Neural progenitor cell (in vitro differentiated cells): ENCODE measurements around the gene ZBTB9. TPM values are rescaled to one million over a fixed set of nuclear protein-coding genes. Genes with fewer than 3 reads are reported as not detected.
"Not testable (repeated sequence)": the region's sequence is repeated elsewhere in the genome, so short reads cannot be mapped to it uniquely, and the experiment has no call there.

Experiments
- DNase-seq: peaks from one replicate; pipeline ENCODE4 v3.0.0-alpha.2; 2016; ENCODE audit warnings: low spot score
- H2AFZ ChIP-seq: fragments of 200-600 bp; sonication (generic); replicated peaks from 2 replicates; pipeline ENCODE4 v1.6.1; 2016; ENCODE audit warnings: antibody characterized with exemption
- H3F3A ChIP-seq: fragments of 200-600 bp; sonication (generic); 2 replicates; pipeline ENCODE4 v1.6.1; 2016; ENCODE audit warnings: antibody characterized with exemption, low read depth
- H3K27ac ChIP-seq: fragments of 200-600 bp; sonication (generic); 2 replicates; pipeline ENCODE4 v1.5.1; 2016; ENCODE audit warnings: mild to moderate bottlenecking
- H3K27me3 ChIP-seq: fragments of 200-600 bp; sonication (generic); 2 replicates; pipeline ENCODE4 v1.6.1; 2016; ENCODE audit warnings: mild to moderate bottlenecking, moderate library complexity
- H3K36me3 ChIP-seq: fragments of 200-600 bp; sonication (generic); 2 replicates; pipeline ENCODE4 v1.5.1; 2016
- H3K4me1 ChIP-seq: fragments of 200-600 bp; sonication (generic); 2 replicates; pipeline ENCODE4 v1.6.1; 2016; ENCODE audit warnings: mixed run types
- H3K4me2 ChIP-seq: fragments of 200-600 bp; sonication (generic); 2 replicates; pipeline ENCODE4 v1.6.1; 2016
- H3K4me3 ChIP-seq: fragments of 200-600 bp; sonication (generic); 2 replicates; pipeline ENCODE4 v1.5.1; 2016
- H3K79me2 ChIP-seq: fragments of 200-600 bp; sonication (generic); 2 replicates; pipeline ENCODE4 v1.6.1; 2016; ENCODE audit warnings: low read depth
- H3K9ac ChIP-seq: fragments of 200-600 bp; sonication (generic); 2 replicates; pipeline ENCODE4 v1.6.1; 2016
- H3K9me3 ChIP-seq: fragments of 200-600 bp; sonication (generic); 2 replicates; pipeline ENCODE4 v1.5.1; 2016; ENCODE audit warnings: low read depth
- H4K20me1 ChIP-seq: fragments of 200-600 bp; sonication (generic); 2 replicates; pipeline ENCODE4 v1.6.1; 2016; ENCODE audit warnings: low read depth
- H3K27ac Mint-ChIP-seq: 3 replicates; pipeline ENCODE4 v1.8.0; 2021; ENCODE audit warnings: mixed read lengths
- H3K27me3 Mint-ChIP-seq: 2 replicates; pipeline ENCODE4 v1.8.0; 2022; ENCODE audit warnings: low read depth, mild to moderate bottlenecking, inconsistent platforms, moderate library complexity, mixed read lengths; ENCODE audit not compliant: insufficient read depth
- H3K36me3 Mint-ChIP-seq: 3 replicates; pipeline ENCODE4 v1.8.0; 2021; ENCODE audit warnings: mixed read lengths
- H3K4me1 Mint-ChIP-seq: 3 replicates; pipeline ENCODE4 v1.8.0; 2021; ENCODE audit warnings: mixed read lengths
- H3K4me3 Mint-ChIP-seq: 3 replicates; pipeline ENCODE4 v1.8.0; 2021; ENCODE audit warnings: mild to moderate bottlenecking, moderate library complexity, mixed read lengths
- H3K9me3 Mint-ChIP-seq: 3 replicates; pipeline ENCODE4 v1.8.0; 2020; ENCODE audit warnings: mixed read lengths
- CTCF ChIP-seq: fragments of 200-600 bp; sonication (generic); IDR thresholded peaks from 2 replicates; pipeline ENCODE4 v1.5.1; 2017; ENCODE audit warnings: antibody characterized with exemption, mild to moderate bottlenecking
- EZH2 ChIP-seq: fragments of 200-600 bp; sonication (generic); IDR thresholded peaks from 2 replicates; pipeline ENCODE4 v1.6.1; 2017; ENCODE audit warnings: antibody characterized with exemption, mild to moderate bottlenecking, moderate library complexity
- EZH2phosphoT487 ChIP-seq: fragments of 200-600 bp; sonication (generic); IDR thresholded peaks from 2 replicates; pipeline ENCODE4 v1.6.1; 2017; ENCODE audit warnings: antibody characterized with exemption
- total RNA-seq: library from RNA; depleted of rRNA; stranded (reverse); fragments of >200 nt; gene quantifications from 2 replicates; pipeline ENCODE4 v1.2.3, GENCODE V29; 2015; ENCODE audit warnings: low replicate concordance

ZBTB9 gene
- total RNA-seq, 1 donor from 2014 or later: 10.2 TPM

DNA sequence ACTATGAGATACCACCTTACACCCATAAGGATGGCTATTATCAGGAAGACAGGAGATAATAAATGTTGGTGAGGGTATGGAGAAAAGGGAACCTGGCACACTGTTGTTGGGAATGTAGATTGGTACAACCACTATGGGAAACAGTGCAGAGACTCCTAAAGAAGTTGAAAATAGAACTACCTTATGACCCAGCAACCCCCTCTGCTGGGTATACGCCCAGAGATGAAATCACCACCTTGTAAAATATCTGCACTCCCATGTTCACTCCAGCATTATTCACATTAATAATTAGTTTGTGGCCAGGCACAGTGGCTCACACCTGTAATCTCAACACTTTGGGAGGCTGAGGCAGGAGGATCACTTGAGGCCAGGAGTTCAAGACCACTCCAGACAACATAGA lies 26.8 kb downstream of the ZBTB9 start:
- Histone ChIP-seq H3K27me3 (no peaks in the 10 kb centered on the region), H3K4me2 (no peak overlapping the region), H3K36me3 (no peaks in the 10 kb centered on the region), H3K4me1 (no peaks in the 10 kb centered on the region), H3K79me2 (no peaks in the 10 kb centered on the region), H3K27ac (no peak overlapping the region), H3K4me3 (no peak overlapping the region), H3K9me3 (no peaks in the 10 kb centered on the region), H3K9ac (no peak overlapping the region), H2AFZ (no peak overlapping the region), H4K20me1 (no peaks in the 10 kb centered on the region), H3F3A (no peaks in the 10 kb centered on the region)
- TF ChIP-seq EZH2phosphoT487: no peak
- TF ChIP-seq EZH2: no peak
- TF ChIP-seq CTCF: no peak
- no peak overlapping the region for H3K4me3 Mint-ChIP-seq
- no peak overlapping the region for H3K27ac Mint-ChIP-seq
- peaks cover 3% of the 10 kb centered on the region for H3K4me1 Mint-ChIP-seq
- DNase-seq: no peak
- H3K9me3 Mint-ChIP-seq: no peaks in the 10 kb centered on the region
- no peaks in the 10 kb centered on the region for H3K36me3 Mint-ChIP-seq
- H3K27me3 Mint-ChIP-seq: no peaks in the 10 kb centered on the region

DNA sequence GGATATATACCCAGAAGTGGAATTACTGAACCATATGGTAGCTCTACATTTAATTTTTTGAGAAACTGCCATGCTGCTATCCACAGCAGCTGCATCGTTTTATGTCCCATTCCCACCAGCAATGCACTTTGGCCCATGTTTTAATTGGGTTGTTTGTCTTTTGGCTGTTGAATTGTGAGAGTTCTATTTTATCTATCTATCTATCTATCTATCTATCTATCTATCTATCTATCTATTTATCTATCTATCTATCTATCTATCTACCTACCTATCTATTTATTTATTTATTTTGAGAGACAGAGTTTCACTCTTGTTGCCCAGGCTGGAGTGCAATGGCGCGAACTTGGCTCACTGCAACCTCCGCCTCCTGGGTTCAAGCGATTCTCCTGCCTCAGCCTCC lies 28.2 kb downstream of the ZBTB9 start:
- not testable (repeated sequence) for H3K27ac Mint-ChIP-seq

DNA sequence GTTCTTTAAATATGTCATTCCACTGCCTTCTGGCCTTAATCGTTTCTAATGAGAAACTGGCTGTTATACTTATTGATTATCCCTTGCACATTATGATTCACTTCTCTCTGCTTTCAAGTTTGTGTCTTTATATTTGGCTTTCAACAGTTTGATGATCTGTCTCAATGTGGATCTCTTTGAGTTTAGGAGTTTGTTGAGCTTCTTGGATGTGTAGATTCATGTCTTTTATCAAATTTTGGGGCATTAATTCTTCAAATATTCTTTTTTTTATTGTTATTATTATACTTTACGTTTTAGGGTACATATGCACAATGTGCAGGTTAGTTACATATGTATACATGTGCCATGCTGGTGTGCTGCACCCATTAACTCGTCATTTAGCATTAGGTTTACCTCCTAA lies 29.3 kb downstream of the ZBTB9 start:
- no peak overlapping the region for H3K4me2 ChIP-seq
- H3F3A ChIP-seq: no peaks in the 10 kb centered on the region
- H2AFZ ChIP-seq: no peak overlapping the region
- H3K27me3 ChIP-seq: no peaks in the 10 kb centered on the region
- no peaks in the 10 kb centered on the region for H3K79me2 ChIP-seq
- H3K4me1 ChIP-seq: no peaks in the 10 kb centered on the region
- Mint-ChIP-seq H3K27me3 (peaks cover 3% of the 10 kb centered on the region), H3K9me3 (peaks cover 4% of the 10 kb centered on the region), H3K27ac (no peak overlapping the region), H3K36me3 (no peaks in the 10 kb centered on the region), H3K4me1 (no peaks in the 10 kb centered on the region), H3K4me3 (no peak overlapping the region)
- no peak for DNase-seq
- H3K36me3 ChIP-seq: no peaks in the 10 kb centered on the region
- H3K9me3 ChIP-seq: no peaks in the 10 kb centered on the region
- TF ChIP-seq EZH2phosphoT487: no peak
- no peak for TF ChIP-seq CTCF
- TF ChIP-seq EZH2: no peak
- no peak overlapping the region for H3K4me3 ChIP-seq
- H3K27ac ChIP-seq: no peak overlapping the region
- H3K9ac ChIP-seq: no peak overlapping the region
- H4K20me1 ChIP-seq: no peaks in the 10 kb centered on the region

More for the DNA sequence above, 28.2 kb downstream of the ZBTB9 start:
- H3K36me3 Mint-ChIP-seq, H3K9ac ChIP-seq, H3K4me1 Mint-ChIP-seq, H3K27ac ChIP-seq, H3F3A ChIP-seq, H3K4me1 ChIP-seq, H3K4me3 ChIP-seq, H3K9me3 Mint-ChIP-seq, DNase-seq, H2AFZ ChIP-seq, H3K79me2 ChIP-seq, H3K27me3 ChIP-seq, H3K4me2 ChIP-seq, H4K20me1 ChIP-seq, H3K9me3 ChIP-seq, H3K36me3 ChIP-seq, H3K27me3 Mint-ChIP-seq, H3K4me3 Mint-ChIP-seq: not testable (repeated sequence)

- not testable (repeated sequence) for H3K9ac ChIP-seq, H3F3A ChIP-seq, H3K4me1 Mint-ChIP-seq, H3K36me3 ChIP-seq, H3K79me2 ChIP-seq, H3K27ac Mint-ChIP-seq, H3K4me2 ChIP-seq, H3K9me3 Mint-ChIP-seq, H3K27me3 ChIP-seq, H2AFZ ChIP-seq, H3K4me3 Mint-ChIP-seq, H3K9me3 ChIP-seq, H3K27me3 Mint-ChIP-seq, H4K20me1 ChIP-seq, H3K4me3 ChIP-seq, DNase-seq, H3K27ac ChIP-seq, H3K36me3 Mint-ChIP-seq, H3K4me1 ChIP-seq
Observed at GRCh38 chr6:33484673-33485262, 30.4 kb downstream of the ZBTB9 start.

DNA sequence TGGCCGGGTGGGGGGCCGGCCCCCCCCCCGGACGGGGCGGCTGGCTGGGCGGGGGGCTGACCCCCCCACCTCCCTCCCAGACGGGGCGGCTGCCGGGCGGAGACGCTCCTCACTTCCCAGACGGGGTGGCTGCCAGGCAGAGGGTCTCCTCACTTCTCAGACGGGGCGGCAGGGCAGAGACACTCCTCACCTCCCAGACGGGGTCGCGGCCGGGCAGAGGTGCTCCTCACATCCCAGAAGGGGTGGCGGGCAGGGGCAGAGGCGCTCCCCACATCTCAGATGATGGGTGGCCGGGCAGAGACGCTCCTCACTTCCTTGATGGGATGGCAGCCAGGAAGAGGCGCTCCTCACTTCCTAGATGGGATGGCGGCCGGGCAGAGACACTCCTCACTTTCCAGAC lies 31.3 kb downstream of the ZBTB9 start:
- not testable (repeated sequence) for DNase-seq, H3K4me2 ChIP-seq, H3K4me3 Mint-ChIP-seq, H3K4me3 ChIP-seq, H3K4me1 Mint-ChIP-seq, H3K79me2 ChIP-seq, H2AFZ ChIP-seq, H3K27ac ChIP-seq, H3K27me3 ChIP-seq, H3K36me3 Mint-ChIP-seq, H3K4me1 ChIP-seq, H3K36me3 ChIP-seq, H3K9me3 ChIP-seq, H4K20me1 ChIP-seq, H3K9ac ChIP-seq, H3K27me3 Mint-ChIP-seq, H3K9me3 Mint-ChIP-seq, H3K27ac Mint-ChIP-seq, H3F3A ChIP-seq
